ENCODE measurements around the gene GRIK2.

DNA sequence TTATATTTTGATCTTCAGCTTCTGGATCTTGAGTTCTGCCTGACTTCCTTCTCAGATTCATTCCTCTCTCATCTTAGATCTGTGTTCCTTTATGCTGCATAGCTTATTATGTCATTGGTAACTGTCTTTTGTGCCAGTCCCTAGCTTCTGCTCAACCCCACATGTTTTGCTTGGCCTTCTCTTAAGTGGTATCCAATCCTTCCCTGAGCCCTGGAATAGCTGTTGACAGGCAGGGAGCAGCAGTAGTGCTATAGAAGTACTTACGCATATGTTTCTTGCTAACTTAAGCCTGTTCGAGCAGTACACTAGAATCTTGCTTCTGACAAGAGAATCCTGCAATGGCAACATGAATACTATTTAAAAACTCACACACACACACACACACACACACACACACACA, 13.6 kb upstream of the GRIK2 start:
- no peak for TF ChIP-seq EP300 (IDR thresholded peaks at IDR 0.05; ENCODE audit: borderline replicate concordance in 1 of 2, low read depth in 1 of 2, low read length in 1 of 2)
- TF ChIP-seq, protein P1, sequence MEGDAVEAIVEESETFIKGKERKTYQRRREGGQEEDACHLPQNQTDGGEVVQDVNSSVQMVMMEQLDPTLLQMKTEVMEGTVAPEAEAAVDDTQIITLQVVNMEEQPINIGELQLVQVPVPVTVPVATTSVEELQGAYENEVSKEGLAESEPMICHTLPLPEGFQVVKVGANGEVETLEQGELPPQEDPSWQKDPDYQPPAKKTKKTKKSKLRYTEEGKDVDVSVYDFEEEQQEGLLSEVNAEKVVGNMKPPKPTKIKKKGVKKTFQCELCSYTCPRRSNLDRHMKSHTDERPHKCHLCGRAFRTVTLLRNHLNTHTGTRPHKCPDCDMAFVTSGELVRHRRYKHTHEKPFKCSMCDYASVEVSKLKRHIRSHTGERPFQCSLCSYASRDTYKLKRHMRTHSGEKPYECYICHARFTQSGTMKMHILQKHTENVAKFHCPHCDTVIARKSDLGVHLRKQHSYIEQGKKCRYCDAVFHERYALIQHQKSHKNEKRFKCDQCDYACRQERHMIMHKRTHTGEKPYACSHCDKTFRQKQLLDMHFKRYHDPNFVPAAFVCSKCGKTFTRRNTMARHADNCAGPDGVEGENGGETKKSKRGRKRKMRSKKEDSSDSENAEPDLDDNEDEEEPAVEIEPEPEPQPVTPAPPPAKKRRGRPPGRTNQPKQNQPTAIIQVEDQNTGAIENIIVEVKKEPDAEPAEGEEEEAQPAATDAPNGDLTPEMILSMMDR (IDR thresholded peaks at IDR 0.05), result no peak
